Activated CD8-positive, alpha-beta T cell treated with anti-CD3 and anti-CD28 coated beads for 36 hours (primary cell): ENCODE data around the gene INSIG1. TPM values are rescaled to one million over a fixed set of nuclear protein-coding genes. Genes with fewer than 3 reads are reported as not detected.

Experiments
- ATAC-seq: fragments of 200-7000 bp; cut with Tn5 transposase; one replicate; pipeline ENCODE4 v1.10.0; 2021; ENCODE audit warnings: mild to moderate bottlenecking, moderate library complexity
- CTCF ChIA-PET: fragments of 350-600 bp; sonication (Branson Sonifier 250); formaldehyde crosslinking; loops from one replicate; lab custom pipeline; 2021; ENCODE audit warnings: antibody characterized with exemption; lab: Charles Lee
- POLR2A ChIA-PET: fragments of 350-600 bp; sonication (Branson Sonifier 250); formaldehyde crosslinking; loops from one replicate; lab custom pipeline; 2021; ENCODE audit warnings: antibody characterized with exemption; lab: Charles Lee
- DNase-seq: peaks from one replicate; pipeline ENCODE4 v3.0.0-alpha.2; 2020
- H3K27ac Mint-ChIP-seq: one replicate; pipeline ENCODE4 v1.8.0; 2021; ENCODE audit warnings: mild to moderate bottlenecking, mixed read lengths
- H3K27me3 Mint-ChIP-seq: one replicate; pipeline ENCODE4 v1.8.0; 2021; ENCODE audit warnings: mixed read lengths
- H3K36me3 Mint-ChIP-seq: one replicate; pipeline ENCODE4 v1.8.0; 2021; ENCODE audit warnings: low read depth, mixed read lengths
- H3K4me1 Mint-ChIP-seq: one replicate; pipeline ENCODE4 v1.8.0; 2021; ENCODE audit warnings: low read depth, mixed read lengths
- H3K4me3 Mint-ChIP-seq: one replicate; pipeline ENCODE4 v1.8.0; 2021; ENCODE audit warnings: mild to moderate bottlenecking, moderate library complexity, mixed read lengths
- H3K9me3 Mint-ChIP-seq: one replicate; pipeline ENCODE4 v1.8.0; 2021; ENCODE audit warnings: mixed read lengths
- CTCF ChIP-seq: fragments of 200-600 bp; IDR thresholded peaks from one replicate; pipeline ENCODE4 v1.8.0; 2022; ENCODE audit warnings: antibody characterized with exemption, mild to moderate bottlenecking
- intact Hi-C: fragments of 100-400 bp; cut with micrococcal nuclease; formaldehyde crosslinking; loops from one replicate; pipeline ENCODE4 v1.10.0; 2022
- total RNA-seq, 2 experiments: library from RNA; stranded (reverse); gene quantifications; one replicate each; pipeline ENCODE4 v1.2.3, GENCODE V29; 2021

INSIG1 gene
- total RNA-seq, 2 experiments from 2014 or later = 92.2 to 98.0 TPM

- H3K27ac Mint-ChIP-seq = no peak overlapping the region
These were observed 44.6 kb downstream of the INSIG1 start for GRCh38 chr7:155342313-155342712.

GRCh38 chr7:155343150-155343549, 45.5 kb downstream of the INSIG1 start:
- TF ChIP-seq CTCF = no peak
- no peak overlapping the region for H3K27ac Mint-ChIP-seq
- ATAC-seq (no peak), DNase-seq (no peak)
- H3K4me1 Mint-ChIP-seq = peaks cover 15% of the 10 kb centered on the region
- POLR2A ChIA-PET = interaction anchor here (2.5 kb wide), 1 partner anchor 45 kb away, joined by 23 read pairs; the partner anchor contains the start of gene INSIG1
- peaks cover 18% of the 10 kb centered on the region for H3K27me3 Mint-ChIP-seq
- intact Hi-C loops = loop anchor here (2.0 kb wide), 1 partner anchor 44 kb away; no protein-coding TSS in a partner anchor
- H3K9me3 Mint-ChIP-seq = no peaks in the 10 kb centered on the region
- CTCF ChIA-PET = interaction anchor here (1.3 to 2.5 kb wide), 3 partner anchors 40 to 416 kb away, joined by 5 to 21 read pairs (median 10); no protein-coding TSS in a partner anchor
- no peaks in the 10 kb centered on the region for H3K36me3 Mint-ChIP-seq
- no peak overlapping the region for H3K4me3 Mint-ChIP-seq

More at GRCh38 chr7:155342313-155342712, 44.6 kb downstream of the INSIG1 start:
- no peak for DNase-seq
- Mint-ChIP-seq H3K4me3 (no peak overlapping the region), H3K36me3 (no peaks in the 10 kb centered on the region), H3K9me3 (no peaks in the 10 kb centered on the region), H3K4me1 (peaks cover 18% of the 10 kb centered on the region), H3K27me3 (peaks cover 23% of the 10 kb centered on the region)
- intact Hi-C loops = loop anchor here (2.0 kb wide), 1 partner anchor 44 kb away; no protein-coding TSS in a partner anchor
- no peak for ATAC-seq
- CTCF ChIA-PET = interaction anchor here (1.3 to 1.6 kb wide), 2 partner anchors 39 to 152 kb away, joined by 5 to 10 read pairs; no protein-coding TSS in a partner anchor
- POLR2A ChIA-PET = interaction anchor here (1.0 kb wide), 1 partner anchor 46 kb away, joined by 3 read pairs; no protein-coding TSS in a partner anchor
- no peak for TF ChIP-seq CTCF

GRCh38 chr7:155343661-155344121, 46.0 kb downstream of the INSIG1 start:
- Mint-ChIP-seq H3K27ac (no peak overlapping the region), H3K4me3 (no peak overlapping the region), H3K4me1 (peaks cover 13% of the 10 kb centered on the region), H3K9me3 (no peaks in the 10 kb centered on the region), H3K27me3 (peaks cover 18% of the 10 kb centered on the region), H3K36me3 (no peaks in the 10 kb centered on the region)
- CTCF ChIA-PET = interaction anchor here (1.3 to 2.5 kb wide), 4 partner anchors 40 to 416 kb away, joined by 5 to 21 read pairs (median 10); no protein-coding TSS in a partner anchor
- no peak for ATAC-seq
- POLR2A ChIA-PET = interaction anchor here (1.9 to 2.5 kb wide), 2 partner anchors 46 to 142 kb away, joined by 4 to 23 read pairs; partner anchors contain the start of gene INSIG1
- intact Hi-C loops = loop anchor here (2.0 kb wide), 1 partner anchor 45 kb away; no protein-coding TSS in a partner anchor
- no peak for DNase-seq
- TF ChIP-seq CTCF = no peak

- ChIA-PET CTCF (interaction anchor here (0.8 to 2.5 kb wide), 29 partner anchors 8 to 420 kb away, joined by 3 to 49 read pairs (median 5); partner anchors contain the start of gene INSIG1), POLR2A (interaction anchor here (0.7 to 2.5 kb wide), 6 partner anchors 41 to 143 kb away, joined by 3 to 23 read pairs (median 4); partner anchors contain the start of gene INSIG1)
- Mint-ChIP-seq H3K4me1 (peaks cover 7% of the 10 kb centered on the region), H3K9me3 (no peaks in the 10 kb centered on the region), H3K27ac (no peak overlapping the region), H3K27me3 (peaks cover 18% of the 10 kb centered on the region), H3K36me3 (no peaks in the 10 kb centered on the region), H3K4me3 (no peak overlapping the region)
- no peak for TF ChIP-seq CTCF
- peak; percentile 53 for ATAC-seq
- intact Hi-C loops = no loop called here
- peak; percentile 63 for DNase-seq
These were observed 46.6 kb downstream of the INSIG1 start for GRCh38 chr7:155344270-155344617.
